Activated CD4-positive, alpha-beta T cell treated with anti-CD3 and anti-CD28 coated beads for 4 hours (primary cell): ENCODE measurements around the gene TMEM61.

Experiments
- DNase-seq, 2 donors: peaks; one replicate each; pipeline ENCODE4 v3.0.0-alpha.2; 2020

Gene TMEM61

GRCh38 chr1:55040083-55040932, 59.9 kb downstream of the TMEM61 start:
- no peak for DNase-seq

- DNase-seq, result no peak
Observed at GRCh38 chr1:55040933-55041494, 60.6 kb downstream of the TMEM61 start.

GRCh38 chr1:55041613-55042012, 61.2 kb downstream of the TMEM61 start:
- no peak for DNase-seq
